Middle frontal gyrus (tissue), 1 donor: ENCODE data around the gene CATSPERZ.

Source experiments
- DNase-seq: peaks from one replicate; pipeline ENCODE4 v3.0.0-alpha.2; 2015; ENCODE audit warnings: low spot score; ENCODE audit errors: extremely low spot score

Gene CATSPERZ

GRCh38 chr11:64263947-64264317 is 36.2 kb upstream of the CATSPERZ start:
- no peak for DNase-seq

- no peak for DNase-seq
Measured at GRCh38 chr11:64264371-64264852, 35.7 kb upstream of the CATSPERZ start.

- no peak for DNase-seq
Measured at GRCh38 chr11:64265176-64266160, 34.7 kb upstream of the CATSPERZ start.

- no peak for DNase-seq
Measured at GRCh38 chr11:64266339-64266738, 33.8 kb upstream of the CATSPERZ start.

GRCh38 chr11:64267207-64267945 is 32.8 kb upstream of the CATSPERZ start:
- DNase-seq = no peak

- no peak for DNase-seq
Measured at GRCh38 chr11:64268025-64268892, 31.9 kb upstream of the CATSPERZ start.

GRCh38 chr11:64268893-64269539 is 31.1 kb upstream of the CATSPERZ start:
- peak; percentile 33 for DNase-seq

- peak; percentile 98 for DNase-seq
Measured at GRCh38 chr11:64269540-64270220, 30.5 kb upstream of the CATSPERZ start.

GRCh38 chr11:64275031-64275800 is 24.9 kb upstream of the CATSPERZ start:
- DNase-seq = no peak

GRCh38 chr11:64275841-64276240 is 24.3 kb upstream of the CATSPERZ start:
- DNase-seq = no peak

GRCh38 chr11:64276653-64277431 is 23.3 kb upstream of the CATSPERZ start:
- no peak for DNase-seq

GRCh38 chr11:64278576-64279190 is 21.5 kb upstream of the CATSPERZ start:
- no peak for DNase-seq

GRCh38 chr11:64281957-64282770 is 18.0 kb upstream of the CATSPERZ start:
- no peak for DNase-seq

GRCh38 chr11:64283092-64283491 is 17.1 kb upstream of the CATSPERZ start:
- no peak for DNase-seq

GRCh38 chr11:64284048-64284961 is 15.9 kb upstream of the CATSPERZ start, which contains the start of gene BAD:
Gene BAD, minus strand, starts transcription at chr11:64284665. Its CDS starts 297 bp downstream, at chr11:64284368.
- peak; percentile 92 for DNase-seq
